IPS-20b (cell line): ENCODE results near the gene DHX57.

Source experiments
- H3K27ac ChIP-seq: one replicate; pipeline ENCODE4 v1.5.1; 2013; ENCODE audit warnings: low read length
- H3K27me3 ChIP-seq: 2 replicates; pipeline ENCODE4 v1.6.1; 2013; ENCODE audit warnings: mild to moderate bottlenecking, low read length, inconsistent platforms; ENCODE audit not compliant: insufficient read depth
- H3K36me3 ChIP-seq: 2 replicates; pipeline ENCODE4 v1.6.1; 2013; ENCODE audit warnings: low read depth, mild to moderate bottlenecking, inconsistent platforms, low read length, moderate library complexity; ENCODE audit not compliant: insufficient read depth
- H3K4me1 ChIP-seq: 2 replicates; pipeline ENCODE4 v1.6.1; 2013; ENCODE audit warnings: mild to moderate bottlenecking, control low read depth, inconsistent platforms, low read length, moderate library complexity; ENCODE audit not compliant: insufficient read depth
- H3K4me3 ChIP-seq: 2 replicates; pipeline ENCODE4 v1.5.1; 2013; ENCODE audit warnings: mild to moderate bottlenecking, low read length, inconsistent platforms
- H3K9ac ChIP-seq: 2 replicates; pipeline ENCODE4 v1.6.1; 2013; ENCODE audit warnings: low read depth, mild to moderate bottlenecking, inconsistent platforms, low read length, moderate library complexity
- H3K9me3 ChIP-seq: 2 replicates; pipeline ENCODE4 v1.6.1; 2013; ENCODE audit warnings: mild to moderate bottlenecking, low read depth, low read length, inconsistent platforms; ENCODE audit not compliant: insufficient read depth

Gene DHX57

GRCh38 chr2:38898256-38898655 lies 22.5 kb upstream of the DHX57 start:
- H3K27ac ChIP-seq, result no peak overlapping the region
- H3K9ac ChIP-seq, result no peak overlapping the region
- no peaks in the 10 kb centered on the region for H3K36me3 ChIP-seq
- H3K4me3 ChIP-seq, result no peak overlapping the region
- no peaks in the 10 kb centered on the region for H3K27me3 ChIP-seq
- no peaks in the 10 kb centered on the region for H3K9me3 ChIP-seq
- no peaks in the 10 kb centered on the region for H3K4me1 ChIP-seq

- Histone ChIP-seq H3K4me1 (no peaks in the 10 kb centered on the region), H3K9ac (no peak overlapping the region), H3K27me3 (no peaks in the 10 kb centered on the region), H3K9me3 (no peaks in the 10 kb centered on the region), H3K36me3 (no peaks in the 10 kb centered on the region), H3K4me3 (no peak overlapping the region), H3K27ac (no peak overlapping the region)
These were observed 17.1 kb upstream of the DHX57 start for GRCh38 chr2:38892819-38893218.

DNA sequence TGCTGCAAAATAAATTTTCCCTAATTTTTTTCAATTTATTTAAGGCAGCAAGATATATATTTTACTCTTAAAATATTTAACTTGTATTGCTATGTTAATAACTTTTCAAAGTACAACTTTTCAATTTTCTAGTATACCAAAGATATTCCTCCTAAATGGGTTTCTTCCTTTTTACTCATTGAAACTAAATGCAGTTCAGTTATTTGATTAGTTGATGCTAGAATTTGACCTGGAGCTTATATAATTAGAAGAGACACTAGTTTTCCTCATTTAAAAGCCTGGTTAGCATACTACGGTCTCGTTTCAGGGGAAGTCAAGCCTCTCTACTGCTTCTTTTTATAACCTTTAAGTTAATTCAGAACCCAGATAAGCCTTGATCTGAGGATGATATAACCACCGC lies 13.8 kb upstream of the DHX57 start, which contains the start of gene ARHGEF33:
TSS of gene ARHGEF33 (plus strand) at position 301 of the 400 bp plus-strand sequence. CDS start 29,573 bp downstream, outside the sequence.
- Histone ChIP-seq H3K4me3 (no peak within 1 kb of the TSS), H3K9me3 (no peaks in the 10 kb centered on the region), H3K4me1 (no peaks in the 10 kb centered on the region), H3K36me3 (no peaks in the 10 kb centered on the region), H3K9ac (no peak within 1 kb of the TSS), H3K27ac (no peak within 1 kb of the TSS), H3K27me3 (no peaks in the 10 kb centered on the region)

- Histone ChIP-seq H3K4me1 (no peaks in the 10 kb centered on the region), H3K9ac (no peak overlapping the region), H3K36me3 (no peaks in the 10 kb centered on the region), H3K27ac (no peak overlapping the region), H3K4me3 (no peak overlapping the region), H3K27me3 (no peaks in the 10 kb centered on the region), H3K9me3 (no peaks in the 10 kb centered on the region)
These were observed 13.3 kb upstream of the DHX57 start for GRCh38 chr2:38889045-38889444.

GRCh38 chr2:38887902-38888554 lies 12.3 kb upstream of the DHX57 start:
- Histone ChIP-seq H3K27me3 (no peaks in the 10 kb centered on the region), H3K27ac (no peak overlapping the region), H3K4me1 (no peaks in the 10 kb centered on the region), H3K4me3 (no peak overlapping the region), H3K9ac (no peak overlapping the region), H3K36me3 (no peaks in the 10 kb centered on the region), H3K9me3 (no peaks in the 10 kb centered on the region)

- Histone ChIP-seq H3K27me3 (no peaks in the 10 kb centered on the region), H3K27ac (no peak overlapping the region), H3K36me3 (no peaks in the 10 kb centered on the region), H3K4me3 (no peak overlapping the region), H3K9me3 (no peaks in the 10 kb centered on the region), H3K4me1 (no peaks in the 10 kb centered on the region), H3K9ac (no peak overlapping the region)
These were observed 11.6 kb upstream of the DHX57 start for GRCh38 chr2:38887347-38887746.

- H3K9ac ChIP-seq, result no peak overlapping the region
- no peaks in the 10 kb centered on the region for H3K4me1 ChIP-seq
- no peaks in the 10 kb centered on the region for H3K27me3 ChIP-seq
- H3K27ac ChIP-seq, result no peak overlapping the region
- no peaks in the 10 kb centered on the region for H3K36me3 ChIP-seq
- H3K4me3 ChIP-seq, result no peak overlapping the region
- no peaks in the 10 kb centered on the region for H3K9me3 ChIP-seq
These were observed 10.3 kb upstream of the DHX57 start for GRCh38 chr2:38886063-38886462.

GRCh38 chr2:38876407-38876806 lies 673 bp upstream of the DHX57 start:
- peak overlapping the region; percentile 87; the same call in 1 of the 2 replicates for H3K9ac ChIP-seq
- H3K27ac ChIP-seq, result no peak overlapping the region
- H3K4me1 ChIP-seq, result 0 out of 2 replicates have a peak, but pooled peaks cover 3% of the 10 kb centered on the region
- H3K27me3 ChIP-seq, result no peaks in the 10 kb centered on the region
- peak overlapping the region; percentile 99 for H3K4me3 ChIP-seq
- no peaks in the 10 kb centered on the region for H3K36me3 ChIP-seq
- H3K9me3 ChIP-seq, result no peaks in the 10 kb centered on the region

GRCh38 chr2:38875227-38875575 lies 533 bp downstream of the DHX57 start:
- H3K9ac ChIP-seq, result peak overlapping the region; percentile 87
- no peaks in the 10 kb centered on the region for H3K36me3 ChIP-seq
- H3K4me1 ChIP-seq, result 0 out of 2 replicates have a peak, but pooled peaks cover 3% of the 10 kb centered on the region
- H3K27me3 ChIP-seq, result no peaks in the 10 kb centered on the region
- H3K4me3 ChIP-seq, result peak overlapping the region; percentile 99
- H3K27ac ChIP-seq, result no peak overlapping the region
- H3K9me3 ChIP-seq, result no peaks in the 10 kb centered on the region

GRCh38 chr2:38873763-38874162 lies 2.0 kb downstream of the DHX57 start:
- Histone ChIP-seq H3K27me3 (no peaks in the 10 kb centered on the region), H3K9ac (no peak overlapping the region), H3K27ac (no peak overlapping the region), H3K9me3 (no peaks in the 10 kb centered on the region), H3K36me3 (no peaks in the 10 kb centered on the region), H3K4me1 (0 out of 2 replicates have a peak, but pooled peaks cover 3% of the 10 kb centered on the region), H3K4me3 (no peak overlapping the region)

- Histone ChIP-seq H3K4me3 (no peak overlapping the region), H3K36me3 (peaks cover 14% of the 10 kb centered on the region), H3K27me3 (no peaks in the 10 kb centered on the region), H3K9me3 (no peaks in the 10 kb centered on the region), H3K9ac (no peak overlapping the region), H3K4me1 (0 out of 2 replicates have a peak, but pooled peaks cover 3% of the 10 kb centered on the region), H3K27ac (no peak overlapping the region)
These were observed 4.3 kb downstream of the DHX57 start for GRCh38 chr2:38871432-38871831.

- Histone ChIP-seq H3K36me3 (peaks cover 36% of the 10 kb centered on the region), H3K27ac (no peak overlapping the region), H3K9ac (no peak overlapping the region), H3K9me3 (no peaks in the 10 kb centered on the region), H3K27me3 (no peaks in the 10 kb centered on the region), H3K4me3 (no peak overlapping the region), H3K4me1 (no peaks in the 10 kb centered on the region)
These were observed 8.8 kb downstream of the DHX57 start for GRCh38 chr2:38866773-38867443.
